AG04449 (cell line): ENCODE measurements around the gene DACH1.

Experiments used
- CTCF ChIA-PET: fragments of 350-600 bp; formaldehyde crosslinking; extraction: SDS; loops from one replicate; lab custom pipeline; 2021; ENCODE audit warnings: antibody characterized with exemption; lab: Yijun Ruan, JAX
- POLR2A ChIA-PET: fragments of 400-600, 350-600 bp; formaldehyde crosslinking; extraction: SDS; loops from one replicate; lab custom pipeline; 2020; ENCODE audit warnings: antibody characterized with exemption, inconsistent platforms; lab: Yijun Ruan, JAX
- DNase-seq: peaks from one replicate; pipeline ENCODE4 v3.0.0-alpha.2; 2010; ENCODE audit warnings: low read depth, low spot score
- H3K4me3 ChIP-seq: 2 replicates; pipeline ENCODE4 v1.5.1; 2011; ENCODE audit warnings: low read depth, mild to moderate bottlenecking, control low read depth, low read length
- TF ChIP-seq, protein P1 (sequence below): IDR thresholded peaks from one replicate; pipeline ENCODE4 v1.5.1; 2011; ENCODE audit warnings: mild to moderate bottlenecking, moderate library complexity, low read length, control low read depth, inconsistent platforms; ENCODE audit not compliant: insufficient read depth; ENCODE audit errors: missing control alignments

DACH1 gene

GRCh38 chr13:71863254-71863865, 3.6 kb downstream of the DACH1 start:
- TF ChIP-seq, protein P1, sequence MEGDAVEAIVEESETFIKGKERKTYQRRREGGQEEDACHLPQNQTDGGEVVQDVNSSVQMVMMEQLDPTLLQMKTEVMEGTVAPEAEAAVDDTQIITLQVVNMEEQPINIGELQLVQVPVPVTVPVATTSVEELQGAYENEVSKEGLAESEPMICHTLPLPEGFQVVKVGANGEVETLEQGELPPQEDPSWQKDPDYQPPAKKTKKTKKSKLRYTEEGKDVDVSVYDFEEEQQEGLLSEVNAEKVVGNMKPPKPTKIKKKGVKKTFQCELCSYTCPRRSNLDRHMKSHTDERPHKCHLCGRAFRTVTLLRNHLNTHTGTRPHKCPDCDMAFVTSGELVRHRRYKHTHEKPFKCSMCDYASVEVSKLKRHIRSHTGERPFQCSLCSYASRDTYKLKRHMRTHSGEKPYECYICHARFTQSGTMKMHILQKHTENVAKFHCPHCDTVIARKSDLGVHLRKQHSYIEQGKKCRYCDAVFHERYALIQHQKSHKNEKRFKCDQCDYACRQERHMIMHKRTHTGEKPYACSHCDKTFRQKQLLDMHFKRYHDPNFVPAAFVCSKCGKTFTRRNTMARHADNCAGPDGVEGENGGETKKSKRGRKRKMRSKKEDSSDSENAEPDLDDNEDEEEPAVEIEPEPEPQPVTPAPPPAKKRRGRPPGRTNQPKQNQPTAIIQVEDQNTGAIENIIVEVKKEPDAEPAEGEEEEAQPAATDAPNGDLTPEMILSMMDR, result no peak

DNA sequence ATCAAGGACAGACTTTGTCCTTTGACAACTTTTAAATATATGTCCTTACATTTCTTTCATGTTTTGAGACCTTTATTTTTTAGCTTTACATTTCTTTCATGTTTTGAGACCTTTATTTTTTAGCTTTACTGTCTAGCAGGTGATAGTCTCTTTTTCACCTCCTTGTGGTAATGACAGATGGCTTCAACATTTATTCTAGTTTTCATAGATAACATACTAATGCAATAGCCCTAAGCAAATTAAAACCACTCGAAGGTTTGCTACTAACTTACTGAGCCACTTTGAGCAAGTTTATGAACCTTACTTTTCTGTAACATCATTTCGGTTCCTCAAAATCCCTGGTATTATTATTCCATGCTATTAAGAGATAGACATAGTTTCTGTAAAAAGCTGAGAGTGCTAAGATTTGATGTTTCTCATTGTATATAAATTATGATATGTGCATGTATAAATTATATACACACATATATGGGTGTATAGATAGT, 4.5 kb downstream of the DACH1 start:
- H3K4me3 ChIP-seq, result no peak overlapping the region
- CTCF ChIA-PET, result no interaction called here
- no peak for DNase-seq
- POLR2A ChIA-PET, result no interaction called here
- TF ChIP-seq, protein P1, result no peak

More at GRCh38 chr13:71863254-71863865, 3.6 kb downstream of the DACH1 start:
- ChIA-PET POLR2A (no interaction called here), CTCF (no interaction called here)
- H3K4me3 ChIP-seq, result no peak overlapping the region
- DNase-seq, result no peak

- POLR2A ChIA-PET, result no interaction called here
- DNase-seq, result no peak
- no peak overlapping the region for H3K4me3 ChIP-seq
- CTCF ChIA-PET, result no interaction called here
- TF ChIP-seq, protein P1, result no peak
These were observed 5.1 kb downstream of the DACH1 start for GRCh38 chr13:71861769-71862458.

DNA sequence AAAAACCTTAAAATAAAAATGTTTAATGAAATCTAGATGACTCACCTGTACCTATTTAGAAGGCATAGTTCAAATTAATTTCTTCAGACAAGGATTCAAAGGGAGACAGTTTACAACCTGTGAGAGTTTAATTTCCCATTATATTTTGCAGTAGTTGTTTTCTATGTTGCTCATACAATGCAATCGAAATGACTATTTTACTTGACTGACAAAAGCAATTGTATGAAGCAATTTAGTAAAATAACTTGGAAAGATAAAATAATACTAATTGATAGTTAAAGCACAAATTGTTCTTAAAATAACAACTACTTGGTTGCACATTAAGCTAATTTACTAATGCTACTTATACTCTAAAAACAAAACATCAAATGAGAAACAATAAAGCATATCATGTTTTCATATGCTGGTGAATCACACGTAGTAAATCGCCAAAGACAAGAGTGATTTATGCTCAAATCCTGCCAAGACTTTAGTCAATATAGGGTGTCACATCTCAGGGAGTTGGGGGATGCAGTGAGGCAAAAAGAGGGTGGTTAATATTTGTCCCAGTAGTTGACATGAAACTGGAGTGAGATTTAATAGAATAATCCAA, 6.4 kb downstream of the DACH1 start:
- TF ChIP-seq, protein P1, result no peak
- CTCF ChIA-PET, result no interaction called here
- H3K4me3 ChIP-seq, result no peak overlapping the region
- POLR2A ChIA-PET, result no interaction called here
- DNase-seq, result no peak

DNA sequence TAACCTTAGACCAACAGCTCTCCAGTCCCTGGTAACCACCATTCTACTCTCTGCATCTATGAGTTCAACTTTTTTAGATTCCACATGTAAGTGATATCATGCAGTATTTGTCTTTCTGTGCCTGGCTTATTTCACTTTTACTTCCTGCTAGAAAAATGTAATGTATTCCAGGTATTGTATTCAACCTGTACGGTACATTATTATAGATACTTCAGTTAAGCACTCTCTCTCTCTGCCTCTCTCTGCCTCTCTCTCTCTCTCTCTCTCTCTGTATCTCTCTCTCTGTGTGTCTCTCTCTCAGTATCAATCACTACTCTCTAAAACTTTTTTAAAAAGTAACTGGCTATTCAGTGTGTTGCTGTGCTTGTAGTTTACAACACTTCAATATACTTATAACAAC, 8.4 kb downstream of the DACH1 start:
- CTCF ChIA-PET, result no interaction called here
- TF ChIP-seq, protein P1, result no peak
- H3K4me3 ChIP-seq, result no peak overlapping the region
- DNase-seq, result no peak
- POLR2A ChIA-PET, result no interaction called here

- ChIA-PET POLR2A (no interaction called here), CTCF (no interaction called here)
- TF ChIP-seq, protein P1, result no peak
- DNase-seq, result no peak
- no peak overlapping the region for H3K4me3 ChIP-seq
These were observed 10.4 kb downstream of the DACH1 start for GRCh38 chr13:71856548-71857043.
